Upper lobe of left lung (tissue), 6 donors: ENCODE results near the gene ANGPTL3. TPM values are rescaled to one million over a fixed set of nuclear protein-coding genes. Genes with fewer than 3 reads are reported as not detected.

ENCODE experiments used
- ATAC-seq, 2 donors: fragments of 200-7000 bp; cut with Tn5 transposase; one replicate each; pipeline ENCODE4 v1.9.1; 2022; ENCODE audit warnings: mild to moderate bottlenecking in 2 of 2, moderate library complexity in 2 of 2; ENCODE audit not compliant: low FRiP score in 2 of 2
- DNase-seq, 2 donors: peaks; one replicate each; pipeline ENCODE4 v3.0.0-alpha.2; 2019 to 2020
- H3K27ac ChIP-seq, 4 donors: fragments of 200-600 bp; sonication (generic); one replicate each; pipeline ENCODE4 v1.5.1; 2016 to 2019
- H3K27me3 ChIP-seq, 4 donors: fragments of 200-600 bp; sonication (generic); one replicate each; pipeline ENCODE4 v1.5.1; 2017 to 2019
- H3K36me3 ChIP-seq, 4 donors: fragments of 200-600 bp; sonication (generic); one replicate each; pipeline ENCODE4 v1.5.1; 2016 to 2019
- H3K4me1 ChIP-seq, 4 donors: fragments of 200-600 bp; sonication (generic); one replicate each; pipeline ENCODE4 v1.5.1; 2018 to 2019
- H3K4me3 ChIP-seq, 4 donors: fragments of 200-600 bp; sonication (generic); one replicate each; pipeline ENCODE4 v1.5.1; 2017 to 2019; ENCODE audit warnings: mild to moderate bottlenecking in 2 of 4, moderate library complexity in 1 of 4
- H3K9me3 ChIP-seq, 4 donors: fragments of 200-600 bp; sonication (generic); one replicate each; pipeline ENCODE4 v1.5.1; 2018 to 2019
- EP300 ChIP-seq, 4 donors: sonication (generic); formaldehyde crosslinking; IDR thresholded peaks; one replicate each; pipeline ENCODE4 v1.5.1; 2017; ENCODE audit warnings: antibody characterized with exemption in 4 of 4, control low read depth in 2 of 4
- POLR2A ChIP-seq, 4 donors: fragments of 450-650 bp; IDR thresholded peaks; one replicate each; pipeline ENCODE4 v1.5.1; 2016 to 2017; ENCODE audit warnings: antibody characterized with exemption in 4 of 4, mild to moderate bottlenecking in 2 of 4
- POLR2AphosphoS5 ChIP-seq, 2 donors: sonication (generic); formaldehyde crosslinking; IDR thresholded peaks; one replicate each; pipeline ENCODE4 v1.5.1; 2017; ENCODE audit warnings: antibody characterized with exemption in 2 of 2
- WGBS, 2 donors: methylation state at CpG; one replicate each; pipeline ENCODE4 v1.1.5; 2017 to 2018; 5-methylcytosine and 5-hydroxymethylcytosine counted together
- total RNA-seq, 6 donors: library from RNA; depleted of rRNA in 4 of 6; stranded (reverse); fragments of >200 nt in 4 of 6; gene quantifications; one replicate each; pipeline versions ENCODE4 v1.1.0 to v1.2.1, GENCODE V29; 2016 to 2021
- TF ChIP-seq, protein P1 (sequence below), 6 experiments: fragments of 450-650 bp in 4 of 6; fragments of 200-600 bp in 2 of 6; sonication (generic) in 2 of 6; IDR thresholded peaks; one replicate each; pipeline ENCODE4 v1.5.1; 2016 to 2019; ENCODE audit warnings: antibody characterized with exemption in 6 of 6
- donor health status: DM: no; HTN: no; CAD: no; lungs with moderate emphysema.
- donor health status: DM: no; HTN: yes; CAD: no; lungs with severe emphysema.

The ANGPTL3 gene
- total RNA-seq, 6 donors from 2014 or later: not detected

DNA sequence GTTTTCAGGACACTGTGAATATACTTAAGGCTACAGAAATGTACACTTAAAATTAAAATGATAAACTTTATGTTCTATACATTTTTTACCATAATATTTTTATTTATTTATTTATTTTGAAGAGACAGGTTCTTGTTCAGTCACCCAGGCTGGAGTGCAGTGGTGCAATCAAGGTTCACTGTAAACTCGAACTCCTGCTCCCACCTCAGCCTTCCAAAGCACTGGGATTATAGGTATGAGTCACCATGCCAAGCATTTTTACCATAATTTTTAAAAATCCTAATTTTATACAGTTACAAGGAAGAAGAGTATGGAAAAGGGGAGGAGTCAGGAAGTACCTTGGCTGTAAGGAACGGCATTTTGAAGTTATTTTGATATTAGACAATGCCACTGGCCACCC lies 23.6 kb upstream of the ANGPTL3 start:
- Histone ChIP-seq H3K36me3 (peaks cover 0 to 29% (median 3%) of the 10 kb centered on the region in 4 donors), H3K9me3 (no peaks in the 10 kb centered on the region), H3K4me3 (no peak overlapping the region), H3K27ac (no peak overlapping the region), H3K27me3 (no peaks in the 10 kb centered on the region), H3K4me1 (no peaks in the 10 kb centered on the region)
- 57 to 71% methylated on average over 2 of the region's 2 CpGs for WGBS, 2 donors
- TF ChIP-seq, protein P1, sequence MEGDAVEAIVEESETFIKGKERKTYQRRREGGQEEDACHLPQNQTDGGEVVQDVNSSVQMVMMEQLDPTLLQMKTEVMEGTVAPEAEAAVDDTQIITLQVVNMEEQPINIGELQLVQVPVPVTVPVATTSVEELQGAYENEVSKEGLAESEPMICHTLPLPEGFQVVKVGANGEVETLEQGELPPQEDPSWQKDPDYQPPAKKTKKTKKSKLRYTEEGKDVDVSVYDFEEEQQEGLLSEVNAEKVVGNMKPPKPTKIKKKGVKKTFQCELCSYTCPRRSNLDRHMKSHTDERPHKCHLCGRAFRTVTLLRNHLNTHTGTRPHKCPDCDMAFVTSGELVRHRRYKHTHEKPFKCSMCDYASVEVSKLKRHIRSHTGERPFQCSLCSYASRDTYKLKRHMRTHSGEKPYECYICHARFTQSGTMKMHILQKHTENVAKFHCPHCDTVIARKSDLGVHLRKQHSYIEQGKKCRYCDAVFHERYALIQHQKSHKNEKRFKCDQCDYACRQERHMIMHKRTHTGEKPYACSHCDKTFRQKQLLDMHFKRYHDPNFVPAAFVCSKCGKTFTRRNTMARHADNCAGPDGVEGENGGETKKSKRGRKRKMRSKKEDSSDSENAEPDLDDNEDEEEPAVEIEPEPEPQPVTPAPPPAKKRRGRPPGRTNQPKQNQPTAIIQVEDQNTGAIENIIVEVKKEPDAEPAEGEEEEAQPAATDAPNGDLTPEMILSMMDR (IDR thresholded peaks at IDR 0.05): no peak
- TF ChIP-seq POLR2AphosphoS5 (IDR thresholded peaks at IDR 0.05) (no peak), POLR2A (IDR thresholded peaks at IDR 0.05) (no peak), EP300 (IDR thresholded peaks at IDR 0.05) (no peak)
- ATAC-seq (no peak), DNase-seq (no peak)

GRCh38 chr1:62585469-62586155 lies 11.7 kb upstream of the ANGPTL3 start:
- no peak for TF ChIP-seq EP300 (IDR thresholded peaks at IDR 0.05)
- no peak for TF ChIP-seq POLR2A (IDR thresholded peaks at IDR 0.05)
- TF ChIP-seq POLR2AphosphoS5 (IDR thresholded peaks at IDR 0.05): no peak
- TF ChIP-seq, protein P1 (IDR thresholded peaks at IDR 0.05): no peak
- DNase-seq: no peak
- no peak overlapping the region for H3K4me3 ChIP-seq
- no peaks in the 10 kb centered on the region for H3K4me1 ChIP-seq
- H3K27ac ChIP-seq: no peak overlapping the region
- 52 to 64% methylated on average over 1 of the region's 1 CpG for WGBS, 2 donors
- no peaks in the 10 kb centered on the region for H3K27me3 ChIP-seq
- H3K36me3 ChIP-seq: no peaks in the 10 kb centered on the region
- no peaks in the 10 kb centered on the region for H3K9me3 ChIP-seq
- ATAC-seq: no peak

DNA sequence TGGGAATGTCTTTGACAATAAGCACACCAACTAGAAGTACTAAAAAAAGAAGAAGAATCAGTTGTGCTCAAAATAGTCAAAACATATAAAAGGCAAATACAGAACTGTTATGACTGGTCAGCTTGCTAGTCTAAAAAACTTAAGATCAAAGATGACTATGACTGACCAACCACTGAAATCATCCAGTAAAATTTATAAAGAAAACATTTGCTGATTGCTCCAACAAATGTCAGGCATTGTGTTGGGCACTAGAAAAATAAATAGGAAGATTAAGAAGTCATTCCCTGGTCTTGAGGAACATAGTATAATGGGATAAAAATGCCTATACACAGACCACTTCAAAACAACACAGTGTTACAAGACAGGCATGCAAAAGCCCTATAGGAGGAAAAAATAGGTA lies 9.3 kb upstream of the ANGPTL3 start:
- no peaks in the 10 kb centered on the region for H3K9me3 ChIP-seq
- DNase-seq: no peak
- no peaks in the 10 kb centered on the region for H3K36me3 ChIP-seq
- H3K27ac ChIP-seq: no peak overlapping the region
- TF ChIP-seq POLR2A (IDR thresholded peaks at IDR 0.05) (no peak), POLR2AphosphoS5 (IDR thresholded peaks at IDR 0.05) (no peak), EP300 (IDR thresholded peaks at IDR 0.05) (no peak)
- TF ChIP-seq, protein P1 (IDR thresholded peaks at IDR 0.05): no peak
- no peaks in the 10 kb centered on the region for H3K4me1 ChIP-seq
- ATAC-seq: no peak
- H3K4me3 ChIP-seq: no peak overlapping the region
- H3K27me3 ChIP-seq: no peaks in the 10 kb centered on the region

- Histone ChIP-seq H3K36me3 (no peaks in the 10 kb centered on the region), H3K27ac (no peak overlapping the region), H3K9me3 (no peaks in the 10 kb centered on the region), H3K4me3 (no peak overlapping the region), H3K27me3 (no peaks in the 10 kb centered on the region), H3K4me1 (no peaks in the 10 kb centered on the region)
- ATAC-seq (no peak), DNase-seq (no peak)
- WGBS, 2 donors: 78 to 89% methylated on average over 3 of the region's 3 CpGs
- TF ChIP-seq POLR2AphosphoS5 (IDR thresholded peaks at IDR 0.05) (no peak), EP300 (IDR thresholded peaks at IDR 0.05) (no peak)
Observed at GRCh38 chr1:62589321-62589720, 8.0 kb upstream of the ANGPTL3 start.

DNA sequence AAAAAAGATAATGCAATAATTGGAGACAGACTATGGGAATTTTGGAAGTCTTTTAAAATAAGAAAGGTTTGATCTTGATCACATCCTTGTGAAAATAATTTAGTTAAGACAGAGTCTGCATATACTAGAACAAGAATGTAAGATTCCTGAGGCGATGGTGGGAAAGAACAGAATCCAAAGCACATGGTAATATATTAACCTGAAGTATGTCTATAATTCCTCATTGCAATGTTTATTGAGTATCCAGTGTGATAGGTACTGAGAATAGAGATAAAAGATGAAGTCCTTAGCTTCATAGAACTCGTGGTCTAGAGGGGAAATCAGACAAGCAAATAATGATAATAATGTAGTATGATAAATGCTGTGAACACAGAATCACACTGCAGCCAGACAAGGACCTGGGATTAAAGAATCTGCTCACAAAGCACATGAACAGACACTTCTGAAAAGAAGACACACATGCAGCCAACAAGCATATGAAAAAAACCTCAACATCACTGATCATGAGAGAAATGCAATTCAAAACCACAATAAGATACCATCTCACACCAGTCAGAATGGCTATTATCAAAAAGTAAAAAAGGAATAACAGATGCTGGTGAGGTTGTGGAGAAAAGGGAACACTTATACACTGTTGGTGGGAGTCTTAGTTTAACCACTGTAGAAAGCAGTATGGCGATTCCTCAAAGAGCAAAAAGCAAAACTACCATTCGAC lies 6.9 kb upstream of the ANGPTL3 start:
- ATAC-seq (no peak), DNase-seq (no peak)
- H3K27me3 ChIP-seq: no peaks in the 10 kb centered on the region
- no peaks in the 10 kb centered on the region for H3K36me3 ChIP-seq
- H3K9me3 ChIP-seq: no peaks in the 10 kb centered on the region
- WGBS, 2 donors: 83 to 85% methylated on average over 4 of the region's 4 CpGs
- no peaks in the 10 kb centered on the region for H3K4me1 ChIP-seq
- no peak overlapping the region for H3K27ac ChIP-seq
- TF ChIP-seq POLR2A (IDR thresholded peaks at IDR 0.05) (no peak), EP300 (IDR thresholded peaks at IDR 0.05) (no peak), POLR2AphosphoS5 (IDR thresholded peaks at IDR 0.05) (no peak)
- TF ChIP-seq, protein P1 (IDR thresholded peaks at IDR 0.05): no peak
- H3K4me3 ChIP-seq: no peak overlapping the region
